ENCODE data around the gene MUSK. TPM values are rescaled to one million over a fixed set of nuclear protein-coding genes. Genes with fewer than 3 reads are reported as not detected.

Gene MUSK
- total and polyA plus RNA-seq, 2 experiments from 2014 or later = not detected

Small RNAs within 50 kb of the gene (small RNA-seq; reads per million reads assigned to genes)
- gene AL513328.1 (ENCODE audit: low replicate concordance) = not detected

Other genes starting within 250 kb of the MUSK start
- 0.50 and 0.63 TPM in 2 replicates for gene SVEP1, start 89.0 kb upstream of the MUSK start, total RNA-seq (2014; rRNA removed; shearing (Covaris generic))
- gene SVEP1, start 89.0 kb upstream of the MUSK start, polyA plus RNA-seq (2016; fragmentation: Nextera tagmentation; extraction: Ambion mirVana) = 0.17 and 0.18 TPM in 2 replicates

Measured in GM23338 (cell line).